Measurements from ENCODE around the gene NOP53.
"Not testable (repeated sequence)": the region's sequence is repeated elsewhere in the genome, so short reads cannot be mapped to it uniquely, and the experiment has no call there.

The NOP53 gene

DNA sequence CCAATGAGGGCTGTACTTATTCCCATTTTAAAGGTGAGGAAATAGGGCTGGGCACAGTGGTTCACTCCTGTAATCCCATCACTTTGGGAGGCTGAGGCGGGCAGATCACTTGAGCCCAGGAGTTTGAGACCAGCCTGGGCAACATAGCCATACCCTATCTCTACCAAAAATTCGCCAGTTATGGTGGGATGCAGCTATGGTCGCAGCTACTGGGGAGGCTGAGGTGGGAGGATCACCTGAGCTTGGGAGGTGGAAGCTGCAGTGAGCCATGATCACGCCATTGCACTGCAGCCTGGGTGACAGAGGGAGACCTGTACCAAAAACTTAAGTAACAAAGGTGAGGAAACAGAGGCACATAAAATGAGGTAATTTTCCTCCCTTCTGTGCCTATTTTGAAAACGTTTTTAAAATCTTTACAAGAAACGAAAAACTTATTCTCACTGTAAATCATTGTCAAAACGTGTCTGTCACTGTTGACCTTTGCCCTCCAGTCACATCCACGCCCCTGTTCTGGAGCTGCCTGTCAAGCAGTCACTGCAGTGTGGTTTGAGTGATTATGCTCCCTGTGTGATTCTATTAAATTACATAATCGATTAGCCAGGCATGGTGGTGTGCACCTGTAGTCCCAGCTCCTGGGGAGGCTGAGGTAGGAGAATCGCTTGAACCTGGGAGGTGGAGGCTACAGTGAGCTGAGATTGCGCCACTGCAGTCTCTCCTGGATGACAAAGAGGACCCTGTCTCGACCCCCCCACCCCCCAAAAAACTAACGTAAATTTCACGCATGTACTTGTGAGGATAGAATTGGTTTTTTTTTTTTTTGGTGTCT is 12.5 kb downstream of the NOP53 start:
- Mint-ChIP-seq H3K4me3 (no peak overlapping the region), H3K9me3 (no peaks in the 10 kb centered on the region), H3K27me3 (no peaks in the 10 kb centered on the region), H3K27ac (no peak overlapping the region), H3K4me1 (peaks cover 20% of the 10 kb centered on the region)
- ATAC-seq (no peak), DNase-seq (no peak)

DNA sequence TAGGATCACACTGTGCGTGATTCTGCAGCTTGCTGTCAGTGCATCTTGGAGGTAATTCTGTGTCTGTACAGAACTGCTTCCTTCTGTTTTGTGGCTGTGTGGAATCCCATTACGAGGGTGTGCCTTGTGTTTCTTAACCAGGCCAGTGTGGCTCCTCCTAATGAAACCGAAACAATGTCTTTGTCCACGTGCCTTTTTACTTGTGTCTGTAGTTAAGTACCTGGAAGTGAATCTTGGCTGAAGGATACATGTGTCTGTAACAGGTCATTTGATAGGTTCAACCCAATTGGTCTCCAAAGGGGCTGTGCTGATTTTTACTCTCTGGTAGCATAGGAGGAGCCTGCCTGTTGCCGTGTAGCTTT is 13.1 kb downstream of the NOP53 start:
- Mint-ChIP-seq H3K27ac (no peak overlapping the region), H3K4me3 (no peak overlapping the region), H3K27me3 (no peaks in the 10 kb centered on the region), H3K9me3 (no peaks in the 10 kb centered on the region), H3K4me1 (peaks cover 14% of the 10 kb centered on the region)
- no peak for DNase-seq
- ATAC-seq: no peak

DNA sequence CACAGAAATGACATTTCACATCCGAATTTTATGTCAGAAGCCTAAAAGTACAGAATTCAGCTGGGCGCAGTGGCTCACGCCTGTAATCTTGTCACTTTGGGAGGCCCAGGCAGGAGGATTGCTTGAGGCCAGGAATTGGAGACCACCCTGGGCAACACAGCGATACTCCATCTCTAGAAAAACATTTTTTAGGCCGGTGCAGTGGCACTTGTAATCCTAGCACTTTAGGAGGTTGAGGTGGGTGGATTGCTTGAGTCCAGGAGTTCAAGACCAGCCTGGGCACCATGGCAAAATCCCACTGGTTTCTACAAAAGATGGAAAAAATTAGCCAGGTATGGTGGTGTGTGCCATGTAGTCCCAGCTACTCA is 15.3 kb downstream of the NOP53 start:
- ATAC-seq: no peak

DNA sequence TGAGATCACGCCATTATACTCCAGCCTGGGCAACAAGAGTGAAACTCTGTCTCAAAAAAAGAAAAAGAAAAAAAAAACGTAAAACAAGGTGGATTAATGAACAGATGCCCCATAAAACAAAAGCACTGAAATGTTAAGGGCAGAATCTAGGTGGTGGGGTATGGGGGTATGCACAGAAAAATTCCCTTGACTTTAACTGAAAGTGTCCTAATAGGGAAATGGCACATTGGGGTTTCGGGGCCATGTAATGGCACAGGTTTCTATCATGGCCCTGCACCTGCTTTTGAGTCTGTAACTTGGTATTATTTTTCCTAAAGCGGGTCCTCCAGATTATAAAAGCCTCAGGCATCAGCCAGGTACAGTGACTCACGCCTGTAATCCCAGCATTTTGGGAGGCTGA is 16.2 kb downstream of the NOP53 start:
- Mint-ChIP-seq H3K9me3 (no peaks in the 10 kb centered on the region), H3K4me1 (peaks cover 15% of the 10 kb centered on the region), H3K4me3 (no peak overlapping the region), H3K27me3 (no peaks in the 10 kb centered on the region), H3K27ac (no peak overlapping the region)
- DNase-seq: no peak
- no peak for ATAC-seq

More for the DNA sequence above, 15.3 kb downstream of the NOP53 start:
- Mint-ChIP-seq H3K27ac (no peak overlapping the region), H3K27me3 (no peaks in the 10 kb centered on the region), H3K4me3 (no peak overlapping the region), H3K9me3 (no peaks in the 10 kb centered on the region), H3K4me1 (peaks cover 14% of the 10 kb centered on the region)
- no peak for DNase-seq

DNA sequence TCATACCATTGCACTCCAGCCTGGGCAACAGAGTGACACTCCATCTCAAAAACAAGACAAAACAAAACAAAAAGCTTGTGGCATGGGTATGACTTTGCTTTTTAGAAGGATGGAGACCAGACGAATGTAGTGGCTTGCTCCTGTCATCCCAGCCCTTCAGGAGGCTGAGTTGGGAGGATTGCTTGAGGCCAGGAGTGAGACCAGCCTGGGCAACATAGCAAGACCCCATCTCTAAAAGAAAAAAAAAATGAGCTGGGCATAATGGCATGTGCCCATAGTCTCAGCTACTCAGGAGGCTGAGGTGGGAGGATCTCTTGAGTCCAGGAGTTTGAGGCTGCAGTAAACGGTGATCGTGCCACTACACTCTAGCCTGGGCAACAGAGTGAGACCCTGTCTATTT is 16.8 kb downstream of the NOP53 start:
- no peaks in the 10 kb centered on the region for H3K27me3 Mint-ChIP-seq
- ATAC-seq (no peak), DNase-seq (no peak)
- no peak overlapping the region for H3K4me3 Mint-ChIP-seq
- H3K9me3 Mint-ChIP-seq: no peaks in the 10 kb centered on the region
- peaks cover 10% of the 10 kb centered on the region for H3K4me1 Mint-ChIP-seq
- no peak overlapping the region for H3K27ac Mint-ChIP-seq

DNA sequence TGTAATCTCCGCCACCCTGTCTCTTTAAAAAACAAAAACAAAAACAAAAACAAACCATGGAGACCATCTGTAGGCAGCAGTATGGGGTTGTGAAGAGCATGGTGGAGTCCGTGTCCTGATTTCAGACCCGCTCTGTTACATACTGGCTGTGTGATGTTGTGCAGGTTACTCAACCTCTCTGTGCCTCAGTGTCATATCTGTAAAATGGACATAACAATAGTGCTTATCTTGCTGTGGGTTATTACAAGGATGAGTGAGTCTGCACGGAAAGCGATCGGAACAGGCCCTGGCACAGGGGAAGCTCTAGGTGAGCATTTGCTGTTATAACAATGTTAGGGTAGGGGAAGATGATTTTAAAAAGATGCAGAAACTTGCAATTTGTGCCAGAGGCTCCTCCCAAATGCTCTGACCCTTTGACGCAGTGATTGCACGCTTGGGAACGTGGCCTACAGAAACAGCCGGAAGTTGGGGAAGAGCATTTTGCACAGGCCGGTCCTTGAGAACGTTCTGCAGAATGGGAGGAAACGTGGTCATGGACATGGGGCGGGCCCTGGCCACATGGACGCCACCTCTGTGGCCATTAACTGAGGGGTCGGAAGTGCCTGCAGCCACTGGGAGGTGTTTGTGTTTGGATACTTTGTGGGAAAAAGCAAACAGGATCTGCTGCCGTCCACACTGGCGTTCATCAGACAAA is 17.4 kb downstream of the NOP53 start:
- no peak overlapping the region for H3K27ac Mint-ChIP-seq
- no peaks in the 10 kb centered on the region for H3K9me3 Mint-ChIP-seq
- no peak overlapping the region for H3K4me3 Mint-ChIP-seq
- DNase-seq (no peak), ATAC-seq (no peak)
- H3K4me1 Mint-ChIP-seq: peaks cover 7% of the 10 kb centered on the region
- H3K27me3 Mint-ChIP-seq: no peaks in the 10 kb centered on the region

DNA sequence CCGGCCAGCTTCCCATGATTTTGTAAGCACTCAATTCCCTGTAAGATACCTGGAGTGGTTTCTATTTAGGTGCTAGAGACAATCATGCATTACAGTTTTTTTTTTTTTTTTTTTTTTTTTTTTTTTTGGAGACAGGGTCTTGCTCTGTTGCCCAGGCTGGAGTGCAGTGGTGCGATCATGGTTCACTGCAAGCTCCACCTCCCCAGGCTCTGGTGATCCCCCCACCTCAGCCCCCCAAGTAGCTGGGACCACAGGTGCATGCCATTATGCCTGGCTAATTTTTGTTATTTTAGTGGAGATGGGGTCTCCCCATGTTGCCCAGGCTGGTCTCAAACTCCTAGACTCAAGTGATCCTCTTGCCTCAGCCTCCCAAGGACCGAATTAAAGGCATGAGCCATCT is 19.4 kb downstream of the NOP53 start:
- not testable (repeated sequence) for H3K4me1 Mint-ChIP-seq, H3K27me3 Mint-ChIP-seq, H3K9me3 Mint-ChIP-seq, ATAC-seq, H3K4me3 Mint-ChIP-seq, DNase-seq, H3K27ac Mint-ChIP-seq

DNA sequence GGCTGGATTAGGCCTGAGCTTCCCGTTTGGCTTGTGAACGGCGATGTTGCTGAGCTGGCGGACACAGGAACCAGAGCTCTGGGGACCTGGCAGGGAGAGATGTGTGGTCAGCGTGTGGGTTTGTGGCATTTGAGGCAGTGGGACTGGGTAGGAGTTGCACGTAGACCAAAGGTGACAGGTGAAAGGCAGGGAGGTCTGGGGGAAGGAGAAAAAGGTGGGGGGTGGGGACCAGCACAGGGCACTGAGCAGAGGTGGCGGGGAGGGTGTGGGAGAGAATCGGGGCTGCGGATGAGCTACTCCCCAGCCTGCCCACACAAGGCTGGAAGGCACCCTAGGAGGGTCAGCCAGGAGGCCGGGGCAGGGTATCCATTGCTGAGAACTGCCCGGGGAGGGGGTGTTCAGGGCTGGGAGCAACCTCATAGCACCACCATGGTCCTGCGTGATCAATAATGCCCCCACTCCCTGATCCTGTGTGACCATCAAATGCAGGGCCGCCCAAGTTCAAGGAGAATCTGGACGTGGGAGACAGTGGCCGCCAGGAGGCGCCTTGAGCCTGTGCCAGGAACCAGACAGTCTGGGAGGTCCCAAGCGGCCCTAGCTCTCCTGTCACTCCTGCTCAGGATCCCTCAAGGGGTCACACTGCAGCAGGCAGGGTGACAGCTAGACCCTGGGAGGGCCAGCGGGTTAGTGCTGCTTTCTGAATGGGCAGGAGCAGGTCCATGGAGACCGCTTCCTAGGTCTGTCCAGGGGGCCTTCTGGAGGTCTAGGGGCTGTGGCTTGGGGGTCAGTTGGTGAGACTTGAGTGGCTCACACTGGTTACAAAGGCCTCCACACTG is 20.4 kb downstream of the NOP53 start:
- Mint-ChIP-seq H3K4me3 (no peak overlapping the region), H3K9me3 (no peaks in the 10 kb centered on the region), H3K27ac (peak overlapping the region; percentile 31), H3K27me3 (no peaks in the 10 kb centered on the region), H3K4me1 (peaks cover 7% of the 10 kb centered on the region)
- ATAC-seq (peak; percentile 60), DNase-seq (peak in 1 of 2 donors; percentile 40)

DNA sequence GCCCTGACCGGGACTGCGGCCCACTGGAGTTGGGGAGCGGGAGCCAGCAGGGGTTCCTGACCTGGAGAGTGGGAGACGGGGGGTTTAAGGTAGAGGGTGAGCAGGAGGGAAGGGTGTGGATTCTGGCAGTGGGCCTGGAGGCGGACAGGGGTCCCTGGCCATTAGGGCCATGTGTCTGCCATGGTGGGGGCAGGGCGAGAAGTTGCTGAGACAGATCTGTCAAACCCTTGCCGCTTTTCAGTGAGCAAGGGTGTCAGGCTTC is 20.9 kb downstream of the NOP53 start:
- H3K4me3 Mint-ChIP-seq: no peak overlapping the region
- peaks cover 7% of the 10 kb centered on the region for H3K4me1 Mint-ChIP-seq
- peak; percentile 7 for ATAC-seq

DNA sequence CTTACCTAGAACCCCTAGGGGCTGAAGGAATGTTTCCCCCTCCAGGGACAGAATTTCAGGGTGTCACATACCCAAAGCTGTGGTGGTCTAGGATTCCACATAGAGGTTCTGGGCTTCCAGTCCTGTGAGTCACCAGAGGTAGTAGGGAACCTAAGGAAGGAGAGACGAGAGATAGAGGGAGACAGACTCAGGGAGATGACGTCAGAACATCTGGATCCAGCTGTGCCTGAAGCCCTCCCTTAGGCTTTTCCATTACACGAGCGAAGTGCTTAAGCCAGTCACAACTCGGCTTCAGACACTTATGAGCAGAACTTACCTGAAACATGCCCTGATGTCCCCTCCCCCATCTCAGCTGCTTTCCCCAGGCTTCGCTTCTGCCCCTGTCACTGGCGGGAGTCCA is 21.3 kb downstream of the NOP53 start:
- Mint-ChIP-seq H3K4me3 (no peak overlapping the region), H3K4me1 (peaks cover 7% of the 10 kb centered on the region), H3K27me3 (no peaks in the 10 kb centered on the region), H3K9me3 (no peaks in the 10 kb centered on the region), H3K27ac (no peak overlapping the region)
- DNase-seq (no peak), ATAC-seq (no peak)

More for the DNA sequence above, 20.9 kb downstream of the NOP53 start:
- no peaks in the 10 kb centered on the region for H3K27me3 Mint-ChIP-seq
- no peak for DNase-seq
- no peaks in the 10 kb centered on the region for H3K9me3 Mint-ChIP-seq
- H3K27ac Mint-ChIP-seq: no peak overlapping the region

DNA sequence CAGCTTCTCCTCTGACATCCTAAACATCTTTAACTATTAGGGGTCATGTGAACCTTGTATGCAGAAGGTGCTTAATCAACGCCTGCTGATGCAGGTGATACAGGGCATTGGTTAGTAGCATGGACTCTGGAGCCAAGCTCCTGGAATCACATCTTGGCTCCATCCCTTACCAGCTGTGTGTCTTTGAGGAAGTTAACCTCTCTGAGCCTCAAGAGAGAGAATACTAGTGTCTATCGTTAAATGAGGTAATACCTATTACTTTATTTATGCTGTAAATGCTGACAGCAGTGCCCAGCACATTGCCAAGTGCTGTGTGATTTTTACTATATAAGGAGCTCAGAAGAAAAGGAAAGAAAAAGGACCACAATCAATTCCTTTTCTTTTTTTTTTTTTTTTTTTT is 22.0 kb downstream of the NOP53 start:
- Mint-ChIP-seq H3K4me1 (peaks cover 7% of the 10 kb centered on the region), H3K9me3 (no peaks in the 10 kb centered on the region), H3K4me3 (no peak overlapping the region), H3K27ac (no peak overlapping the region), H3K27me3 (no peaks in the 10 kb centered on the region)
- ATAC-seq (no peak), DNase-seq (no peak)

DNA sequence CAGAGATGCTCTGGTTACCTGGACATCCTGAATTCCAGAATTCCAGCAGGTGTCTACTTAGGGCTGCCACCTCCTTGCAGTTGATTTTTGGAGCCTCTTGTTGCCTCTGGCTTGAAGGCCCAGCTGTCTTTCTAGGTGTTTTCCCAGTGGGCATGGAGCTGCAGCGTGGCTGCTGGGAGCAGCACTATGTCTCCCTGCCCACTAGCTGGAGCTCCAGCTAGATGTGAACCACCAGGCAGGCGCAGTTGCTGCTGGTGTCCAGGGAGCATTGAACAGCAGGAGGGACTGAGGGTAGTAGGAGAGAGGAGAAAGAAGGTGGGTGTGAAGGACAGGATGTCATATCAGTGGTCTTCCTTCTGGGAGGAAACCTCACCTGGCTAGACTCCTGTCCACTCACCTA is 23.3 kb downstream of the NOP53 start:
- peaks cover 7% of the 10 kb centered on the region for H3K4me1 Mint-ChIP-seq
- H3K27ac Mint-ChIP-seq: no peak overlapping the region

DNA sequence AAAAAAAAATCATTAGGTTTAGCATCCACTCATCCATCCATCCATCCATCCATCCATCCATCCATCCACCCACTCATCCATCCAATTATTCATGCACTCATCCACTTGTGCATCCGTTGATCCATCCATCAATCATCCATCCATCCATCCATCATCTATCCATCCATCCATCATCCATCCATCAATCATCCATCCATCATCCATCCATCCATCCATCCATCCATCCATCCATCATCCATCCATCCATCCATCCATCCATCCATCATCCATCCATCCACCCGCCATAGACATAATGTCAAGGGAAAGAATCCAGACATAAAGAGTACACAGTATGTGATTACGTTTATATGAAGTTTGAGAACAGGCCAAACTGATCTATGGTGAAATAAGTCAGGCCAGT is 24.2 kb downstream of the NOP53 start:
- no peak overlapping the region for H3K27ac Mint-ChIP-seq
- H3K27me3 Mint-ChIP-seq: no peaks in the 10 kb centered on the region
- no peak for ATAC-seq
- no peak overlapping the region for H3K4me3 Mint-ChIP-seq
- H3K4me1 Mint-ChIP-seq: peaks cover 7% of the 10 kb centered on the region
- H3K9me3 Mint-ChIP-seq: no peaks in the 10 kb centered on the region
- DNase-seq: no peak

More for the DNA sequence above, 23.3 kb downstream of the NOP53 start:
- Mint-ChIP-seq H3K4me3 (no peak overlapping the region), H3K9me3 (no peaks in the 10 kb centered on the region), H3K27me3 (no peaks in the 10 kb centered on the region)
- ATAC-seq (no peak), DNase-seq (no peak)

DNA sequence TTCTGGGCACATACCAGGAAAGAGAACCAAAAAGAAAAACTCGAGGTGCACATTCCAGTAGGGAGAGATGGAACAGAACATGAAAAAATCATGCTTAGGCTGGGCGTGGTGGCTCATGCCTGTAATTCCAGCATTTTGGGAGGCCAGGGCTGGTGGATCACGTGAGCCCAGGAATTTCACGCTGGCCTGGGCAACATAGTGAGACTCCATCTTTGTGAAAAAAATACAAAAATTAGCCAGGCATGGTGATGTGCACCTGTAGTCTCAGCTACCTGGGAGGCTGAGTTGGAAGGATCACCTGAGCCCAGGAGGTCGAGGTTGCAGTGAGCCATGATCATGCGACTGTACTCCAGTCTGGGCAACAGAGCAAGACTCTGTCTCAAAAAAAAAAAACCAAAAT is 25.9 kb downstream of the NOP53 start:
- ATAC-seq, H3K27me3 Mint-ChIP-seq, H3K9me3 Mint-ChIP-seq, H3K4me1 Mint-ChIP-seq, H3K4me3 Mint-ChIP-seq, H3K27ac Mint-ChIP-seq, DNase-seq: not testable (repeated sequence)

DNA sequence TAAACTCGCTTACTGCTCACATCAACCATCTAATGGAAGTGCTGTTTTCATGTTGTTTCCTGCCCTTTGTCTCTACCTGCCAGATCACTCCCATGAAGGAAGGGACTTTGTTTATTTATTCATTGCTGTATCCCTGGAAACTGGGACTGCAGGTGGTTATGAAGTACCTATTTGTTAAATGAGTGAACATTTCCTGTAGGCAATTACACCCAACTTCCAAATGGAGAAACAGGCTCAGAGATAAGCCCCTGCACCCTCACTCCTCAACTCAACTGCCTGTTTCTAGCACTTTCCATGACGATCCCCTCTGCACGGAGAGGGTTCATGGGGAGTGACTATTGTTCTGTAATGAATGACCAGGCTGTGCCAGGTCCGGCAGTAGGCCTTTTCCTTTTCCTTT is 31.2 kb downstream of the NOP53 start:
- peaks cover 34% of the 10 kb centered on the region for H3K4me1 Mint-ChIP-seq
- H3K27me3 Mint-ChIP-seq: no peaks in the 10 kb centered on the region
- no peak overlapping the region for H3K27ac Mint-ChIP-seq
- ATAC-seq (no peak), DNase-seq (no peak)
- no peaks in the 10 kb centered on the region for H3K9me3 Mint-ChIP-seq
- no peak overlapping the region for H3K4me3 Mint-ChIP-seq
